CD4-positive, alpha-beta memory T cell (primary cell): ENCODE results near the gene MLH3. TPM values are rescaled to one million over a fixed set of nuclear protein-coding genes. Genes with fewer than 3 reads are reported as not detected.
"Not testable (repeated sequence)": the region's sequence is repeated elsewhere in the genome, so short reads cannot be mapped to it uniquely, and the experiment has no call there.

Experiments
- CTCF ChIA-PET: fragments of 350-600 bp; sonication (Branson Sonifier 250); formaldehyde crosslinking; loops from one replicate; lab custom pipeline; 2021; ENCODE audit warnings: inconsistent platforms; ENCODE audit not compliant: partially characterized antibody; lab: Charles Lee
- POLR2A ChIA-PET: fragments of 350-600 bp; sonication (Branson Sonifier 250); formaldehyde crosslinking; loops from one replicate; lab custom pipeline; 2021; ENCODE audit not compliant: partially characterized antibody; lab: Charles Lee
- DNase-seq, 5 donors: peaks; one replicate each; pipeline versions ENCODE4 v3.0.0 to v3.0.0-alpha.2; 2020 to 2022; ENCODE audit warnings: mixed read lengths in 1 of 5
- H3K27ac ChIP-seq: one replicate; pipeline ENCODE4 v1.7.0; 2013; ENCODE audit warnings: low read depth, low read length
- H3K27me3 ChIP-seq: 2 replicates; pipeline ENCODE4 v1.7.0; 2013; ENCODE audit warnings: mild to moderate bottlenecking, low read length, moderate library complexity; ENCODE audit not compliant: insufficient read depth
- H3K36me3 ChIP-seq: 2 replicates; pipeline ENCODE4 v1.7.0; 2013; ENCODE audit warnings: mild to moderate bottlenecking, low read length, moderate library complexity; ENCODE audit not compliant: insufficient read depth
- H3K4me1 ChIP-seq: 2 replicates; pipeline ENCODE4 v1.7.0; 2013; ENCODE audit warnings: mild to moderate bottlenecking, low read length, moderate library complexity; ENCODE audit not compliant: insufficient read depth
- H3K4me3 ChIP-seq, 2 donors: one replicate each; pipeline ENCODE4 v1.7.0; 2013; ENCODE audit warnings: low read length in 2 of 2, mild to moderate bottlenecking in 1 of 2
- H3K9me3 ChIP-seq, 2 donors: one replicate each; pipeline ENCODE4 v1.7.0; 2013; ENCODE audit warnings: low read length in 2 of 2, control low read depth in 1 of 2; ENCODE audit not compliant: control insufficient read depth in 1 of 2
- H3K27ac Mint-ChIP-seq, 7 donors: one replicate each; pipeline ENCODE4 v1.8.0; 2020 to 2021; ENCODE audit warnings: mixed read lengths in 7 of 7, mild to moderate bottlenecking in 6 of 7, inconsistent platforms in 3 of 7, moderate library complexity in 3 of 7
- H3K27me3 Mint-ChIP-seq, 2 donors: one replicate each; pipeline ENCODE4 v1.8.0; 2020 to 2021; ENCODE audit warnings: mixed read lengths in 2 of 2
- H3K36me3 Mint-ChIP-seq, 2 donors: one replicate each; pipeline ENCODE4 v1.8.0; 2020 to 2021; ENCODE audit warnings: mixed read lengths in 2 of 2, inconsistent platforms in 1 of 2, mild to moderate bottlenecking in 1 of 2
- H3K4me1 Mint-ChIP-seq, 4 donors: one replicate each; pipeline ENCODE4 v1.8.0; 2020 to 2021; ENCODE audit warnings: mixed read lengths in 4 of 4, mild to moderate bottlenecking in 1 of 4
- H3K4me3 Mint-ChIP-seq, 8 donors: one replicate each; pipeline ENCODE4 v1.8.0; 2020 to 2021; ENCODE audit warnings: mixed read lengths in 8 of 8, mild to moderate bottlenecking in 7 of 8, moderate library complexity in 6 of 8, inconsistent platforms in 3 of 8
- H3K9me3 Mint-ChIP-seq, 8 donors: one replicate each; pipeline ENCODE4 v1.8.0; 2020 to 2021; ENCODE audit warnings: mixed read lengths in 8 of 8, mild to moderate bottlenecking in 5 of 8, inconsistent platforms in 3 of 8, moderate library complexity in 1 of 8
- intact Hi-C: fragments of 100-400 bp; cut with micrococcal nuclease; formaldehyde crosslinking; loops from one replicate; pipeline ENCODE4 v1.15.1; 2023
- polyA plus RNA-seq, 2 donors: library from polyadenylated mRNA; unstranded; fragments of 300-500 nt; fragmentation: Illumina TruSeq; gene quantifications; one replicate each; pipeline ENCODE4 v1.2.3, GENCODE V29; 2021
- total RNA-seq, 2 experiments: library from RNA; stranded (reverse); gene quantifications; one replicate each; pipeline ENCODE4 v1.2.3, GENCODE V29; 2021

MLH3 gene
- total and polyA plus RNA-seq, 4 experiments from 2014 or later = 3.9 to 26.8 (median 18.8) TPM

GRCh38 chr14:75068294-75069120 lies 17.2 kb upstream of the MLH3 start:
- Mint-ChIP-seq H3K27me3 (no peaks in the 10 kb centered on the region), H3K27ac (no peak overlapping the region), H3K4me1 (peaks cover 6 to 17% (median 11%) of the 10 kb centered on the region in 4 donors), H3K36me3 (peaks cover 0 to 6% of the 10 kb centered on the region in 2 donors), H3K4me3 (no peak overlapping the region), H3K9me3 (no peaks in the 10 kb centered on the region)
- DNase-seq = no peak
- intact Hi-C loops = loop anchor here (1.0 kb wide), 1 partner anchor 66 kb away; the partner anchor contains the start of gene EIF2B2
- Histone ChIP-seq H3K9me3 (no peaks in the 10 kb centered on the region), H3K27ac (peak overlapping the region; percentile 32), H3K36me3 (no peaks in the 10 kb centered on the region), H3K4me1 (peaks cover 18% of the 10 kb centered on the region), H3K4me3 (peak overlapping the region in 1 of 2 donors; percentile 58), H3K27me3 (no peaks in the 10 kb centered on the region)
- CTCF ChIA-PET = no interaction called here
- POLR2A ChIA-PET = interaction anchor here (1.5 to 3.1 kb wide), 4 partner anchors 10 to 66 kb away, joined by 6 to 16 read pairs (median 8); partner anchors contain the start of genes EIF2B2, MLH3 and NEK9

GRCh38 chr14:75067765-75068164 lies 16.5 kb upstream of the MLH3 start:
- H3K27me3 Mint-ChIP-seq, H3K36me3 ChIP-seq, H3K9me3 ChIP-seq, H3K9me3 Mint-ChIP-seq, H3K4me3 Mint-ChIP-seq, CTCF ChIA-PET, H3K27me3 ChIP-seq, DNase-seq, intact Hi-C loops, H3K27ac Mint-ChIP-seq, H3K4me3 ChIP-seq, H3K27ac ChIP-seq: not testable (repeated sequence)
- POLR2A ChIA-PET = interaction anchor here (0.8 to 3.1 kb wide), 2 partner anchors 65 to 162 kb away, joined by 3 to 16 read pairs; partner anchors contain the start of gene EIF2B2
- peaks cover 13 to 24% (median 18%) of the 10 kb centered on the region in 4 donors for H3K4me1 Mint-ChIP-seq
- peaks cover 0 to 11% of the 10 kb centered on the region in 2 donors for H3K36me3 Mint-ChIP-seq
- peaks cover 25% of the 10 kb centered on the region for H3K4me1 ChIP-seq

GRCh38 chr14:75067212-75067611 lies 15.9 kb upstream of the MLH3 start:
- intact Hi-C loops = no loop called here
- POLR2A ChIA-PET = interaction anchor here (0.8 kb wide), 1 partner anchor 162 kb away, joined by 3 read pairs; no protein-coding TSS in a partner anchor
- H3K27me3 ChIP-seq = no peaks in the 10 kb centered on the region
- peaks cover 27% of the 10 kb centered on the region for H3K4me1 ChIP-seq
- no peaks in the 10 kb centered on the region for H3K27me3 Mint-ChIP-seq
- no peak overlapping the region for H3K4me3 ChIP-seq
- H3K9me3 ChIP-seq = no peaks in the 10 kb centered on the region
- DNase-seq = no peak
- H3K27ac ChIP-seq = no peak overlapping the region
- H3K27ac Mint-ChIP-seq = no peak overlapping the region
- no peaks in the 10 kb centered on the region for H3K36me3 ChIP-seq
- H3K4me1 Mint-ChIP-seq = peaks cover 14 to 30% (median 20%) of the 10 kb centered on the region in 4 donors
- peaks cover 0 to 11% of the 10 kb centered on the region in 2 donors for H3K36me3 Mint-ChIP-seq
- no peaks in the 10 kb centered on the region for H3K9me3 Mint-ChIP-seq
- H3K4me3 Mint-ChIP-seq = no peak overlapping the region
- CTCF ChIA-PET = no interaction called here

- Mint-ChIP-seq H3K27me3 (no peaks in the 10 kb centered on the region), H3K27ac (no peak overlapping the region), H3K4me1 (peaks cover 14 to 30% (median 20%) of the 10 kb centered on the region in 4 donors), H3K9me3 (no peaks in the 10 kb centered on the region), H3K4me3 (no peak overlapping the region), H3K36me3 (peaks cover 0 to 11% of the 10 kb centered on the region in 2 donors)
- H3K4me3 ChIP-seq = no peak overlapping the region
- intact Hi-C loops = no loop called here
- no peaks in the 10 kb centered on the region for H3K9me3 ChIP-seq
- H3K4me1 ChIP-seq = peaks cover 27% of the 10 kb centered on the region
- no peaks in the 10 kb centered on the region for H3K36me3 ChIP-seq
- no peak for DNase-seq
- H3K27ac ChIP-seq = no peak overlapping the region
- no peaks in the 10 kb centered on the region for H3K27me3 ChIP-seq
- ChIA-PET CTCF (no interaction called here), POLR2A (interaction anchor here (1.3 kb wide), 1 partner anchor 16 kb away, joined by 3 read pairs; the partner anchor contains the start of gene MLH3)
These were observed 15.4 kb upstream of the MLH3 start for GRCh38 chr14:75066691-75067090.

GRCh38 chr14:75064205-75064567 lies 12.9 kb upstream of the MLH3 start:
- H3K9me3 ChIP-seq = no peaks in the 10 kb centered on the region
- no peaks in the 10 kb centered on the region for H3K27me3 ChIP-seq
- Mint-ChIP-seq H3K27ac (peak overlapping the region; percentile 92 to 98 (median 97)), H3K4me1 (peaks cover 15 to 42% (median 24%) of the 10 kb centered on the region in 4 donors), H3K36me3 (peaks cover 11 to 21% of the 10 kb centered on the region in 2 donors), H3K4me3 (peak overlapping the region; percentile 96 to 100 (median 99)), H3K9me3 (no peaks in the 10 kb centered on the region), H3K27me3 (no peaks in the 10 kb centered on the region)
- ChIA-PET POLR2A (interaction anchor here (0.7 to 2.8 kb wide), 9 partner anchors 10 to 301 kb away, joined by 3 to 18 read pairs (median 6); partner anchors contain the start of genes EIF2B2, MLH3, NEK9 and YLPM1), CTCF (interaction anchor here (1.1 to 4.1 kb wide), 3 partner anchors 15 to 224 kb away, joined by 3 to 25 read pairs (median 6); no protein-coding TSS in a partner anchor)
- peak overlapping the region; percentile 85 to 97 for H3K4me3 ChIP-seq
- intact Hi-C loops = loop anchor here (1.0 to 5.0 kb wide), 3 partner anchors 13 to 572 kb away; partner anchors contain the start of genes EIF2B2, ISCA2, MLH3 and NPC2
- DNase-seq = no peak
- peaks cover 23% of the 10 kb centered on the region for H3K4me1 ChIP-seq
- H3K27ac ChIP-seq = peak overlapping the region; percentile 76
- H3K36me3 ChIP-seq = no peaks in the 10 kb centered on the region

GRCh38 chr14:75063491-75064204 lies 12.4 kb upstream of the MLH3 start, which contains the start of gene ACYP1:
ACYP1 (minus strand) TSS chr14:75064024; CDS start chr14:75063553, 471 bp downstream.
- Mint-ChIP-seq H3K36me3 (peaks cover 11 to 22% of the 10 kb centered on the region in 2 donors), H3K27me3 (no peaks in the 10 kb centered on the region), H3K4me3 (peak within 1 kb of the TSS; percentile 96 to 100 (median 99)), H3K4me1 (peaks cover 16 to 42% (median 24%) of the 10 kb centered on the region in 4 donors), H3K27ac (peak within 1 kb of the TSS; percentile 92 to 98 (median 97)), H3K9me3 (no peaks in the 10 kb centered on the region)
- Histone ChIP-seq H3K4me3 (peak within 1 kb of the TSS; percentile 85 to 97), H3K4me1 (peaks cover 20% of the 10 kb centered on the region), H3K36me3 (no peaks in the 10 kb centered on the region), H3K9me3 (no peaks in the 10 kb centered on the region), H3K27ac (peak within 1 kb of the TSS; percentile 76), H3K27me3 (no peaks in the 10 kb centered on the region)
- intact Hi-C loops = loop anchor here (1.0 to 5.0 kb wide), 3 partner anchors 12 to 571 kb away; partner anchors contain the start of genes EIF2B2, ISCA2, MLH3 and NPC2
- ChIA-PET CTCF (interaction anchor here (0.6 to 4.1 kb wide), 5 partner anchors 15 to 1119 kb away, joined by 3 to 25 read pairs (median 6); no protein-coding TSS in a partner anchor), POLR2A (interaction anchor here (0.5 to 2.8 kb wide), 11 partner anchors 8 to 301 kb away, joined by 3 to 18 read pairs (median 4); partner anchors contain the start of genes EIF2B2, MLH3, NEK9 and YLPM1)
- peak; percentile 85 to 89 (median 87) for DNase-seq
